Thyroid gland (tissue), 4 donors: ENCODE results near the gene TTC16.

Experiments
- POLR2A ChIP-seq, 2 donors: fragments of 450-650 bp; IDR thresholded peaks; one replicate each; pipeline ENCODE4 v1.6.1; 2017; ENCODE audit warnings: antibody characterized with exemption in 2 of 2, mild to moderate bottlenecking in 2 of 2, moderate library complexity in 1 of 2
- TF ChIP-seq, protein P1 (sequence below), 6 experiments: fragments of 200-600 bp in 3 of 6; fragments of 450-650 bp in 3 of 6; sonication (generic) in 3 of 6; IDR thresholded peaks; one replicate each; pipeline ENCODE4 v1.5.1; 2016 to 2019; ENCODE audit warnings: antibody characterized with exemption in 6 of 6, mild to moderate bottlenecking in 2 of 6, inconsistent platforms in 1 of 6, moderate library complexity in 1 of 6

DNA sequence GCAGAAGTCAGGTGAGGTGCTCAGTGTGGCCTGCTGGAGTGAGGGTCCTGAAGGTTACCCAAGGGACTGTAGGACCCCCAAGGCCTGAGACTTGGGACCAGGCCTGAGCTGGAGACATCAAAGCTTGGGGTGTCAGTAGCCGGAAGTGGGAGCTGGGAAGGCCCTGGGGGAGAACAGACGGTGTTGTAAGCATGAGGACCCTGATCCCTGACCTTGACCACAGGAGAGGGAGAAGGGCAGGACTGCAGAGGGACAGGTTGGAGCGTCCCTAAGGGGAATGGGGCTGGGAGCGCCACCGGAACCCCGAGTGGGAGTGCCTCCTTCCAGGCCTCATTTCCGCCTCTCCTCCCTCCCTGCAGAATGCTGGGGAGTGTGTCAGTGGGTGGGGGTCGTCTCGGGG lies 533 bp downstream of the TTC16 start:
- no peak for TF ChIP-seq POLR2A (IDR thresholded peaks at IDR 0.05)
- TF ChIP-seq, protein P1, sequence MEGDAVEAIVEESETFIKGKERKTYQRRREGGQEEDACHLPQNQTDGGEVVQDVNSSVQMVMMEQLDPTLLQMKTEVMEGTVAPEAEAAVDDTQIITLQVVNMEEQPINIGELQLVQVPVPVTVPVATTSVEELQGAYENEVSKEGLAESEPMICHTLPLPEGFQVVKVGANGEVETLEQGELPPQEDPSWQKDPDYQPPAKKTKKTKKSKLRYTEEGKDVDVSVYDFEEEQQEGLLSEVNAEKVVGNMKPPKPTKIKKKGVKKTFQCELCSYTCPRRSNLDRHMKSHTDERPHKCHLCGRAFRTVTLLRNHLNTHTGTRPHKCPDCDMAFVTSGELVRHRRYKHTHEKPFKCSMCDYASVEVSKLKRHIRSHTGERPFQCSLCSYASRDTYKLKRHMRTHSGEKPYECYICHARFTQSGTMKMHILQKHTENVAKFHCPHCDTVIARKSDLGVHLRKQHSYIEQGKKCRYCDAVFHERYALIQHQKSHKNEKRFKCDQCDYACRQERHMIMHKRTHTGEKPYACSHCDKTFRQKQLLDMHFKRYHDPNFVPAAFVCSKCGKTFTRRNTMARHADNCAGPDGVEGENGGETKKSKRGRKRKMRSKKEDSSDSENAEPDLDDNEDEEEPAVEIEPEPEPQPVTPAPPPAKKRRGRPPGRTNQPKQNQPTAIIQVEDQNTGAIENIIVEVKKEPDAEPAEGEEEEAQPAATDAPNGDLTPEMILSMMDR (IDR thresholded peaks at IDR 0.05): no peak
